Stomach (tissue), 9 donors: ENCODE measurements around the gene SFXN1. TPM values are rescaled to one million over a fixed set of nuclear protein-coding genes. Genes with fewer than 3 reads are reported as not detected.

ENCODE experiments used
- DNase-seq, 2 donors: peaks; one replicate each; pipeline versions ENCODE4 v3.0.0 to v3.0.0-alpha.2; 2013 to 2019
- H3K27ac ChIP-seq, 5 donors: fragments of 200-600 bp in 4 of 5; sonication (generic) in 4 of 5; one replicate each; pipeline ENCODE4 v1.5.1; 2013 to 2019; ENCODE audit warnings: mild to moderate bottlenecking in 1 of 5, moderate library complexity in 1 of 5
- H3K27me3 ChIP-seq, 3 donors: fragments of 200-600 bp; sonication (generic); one replicate each; pipeline ENCODE4 v1.5.1; 2017 to 2019; ENCODE audit warnings: mixed run types in 1 of 3
- H3K36me3 ChIP-seq, 4 donors: fragments of 200-600 bp; sonication (generic); 1 replicate in 3 of 4; 2 replicates in 1 of 4; pipeline ENCODE4 v1.5.1; 2016 to 2019
- H3K4me1 ChIP-seq, 4 donors: fragments of 200-600 bp; sonication (generic); one replicate each; pipeline ENCODE4 v1.5.1; 2016 to 2019
- H3K4me3 ChIP-seq, 4 donors: fragments of 200-600 bp; sonication (generic) in 3 of 4; one replicate each; pipeline ENCODE4 v1.5.1; 2016 to 2019; ENCODE audit warnings: mild to moderate bottlenecking in 1 of 4
- H3K9me3 ChIP-seq, 4 donors: fragments of 200-600 bp; sonication (generic); one replicate each; pipeline ENCODE4 v1.5.1; 2016 to 2019
- CTCF ChIP-seq, 7 experiments: fragments of 450-650 bp in 4 of 7; fragments of 200-600 bp in 3 of 7; sonication (generic) in 3 of 7; IDR thresholded peaks; one replicate each; pipeline ENCODE4 v1.5.1; 2016 to 2019; ENCODE audit warnings: antibody characterized with exemption in 7 of 7, control low read depth in 2 of 7, mild to moderate bottlenecking in 1 of 7
- EP300 ChIP-seq: sonication (generic); formaldehyde crosslinking; IDR thresholded peaks from one replicate; pipeline ENCODE4 v1.6.1; 2017; ENCODE audit warnings: antibody characterized with exemption
- POLR2A ChIP-seq, 4 donors: fragments of 450-650 bp; IDR thresholded peaks; one replicate each; pipeline ENCODE4 v1.6.1; 2016; ENCODE audit warnings: antibody characterized with exemption in 4 of 4, control low read depth in 2 of 4, mild to moderate bottlenecking in 1 of 4, moderate library complexity in 1 of 4
- POLR2AphosphoS5 ChIP-seq, 3 donors: sonication (generic); formaldehyde crosslinking; IDR thresholded peaks; one replicate each; pipeline ENCODE4 v1.6.1; 2016; ENCODE audit warnings: antibody characterized with exemption in 3 of 3
- WGBS, 5 donors: extraction: QIAGEN DNeasy Blood & Tissue Kit in 3 of 5; methylation state at CpG; one replicate each; pipeline versions ENCODE4 v1.1.5 to v1.1.7; 2013 to 2018; 5-methylcytosine and 5-hydroxymethylcytosine counted together
- intact Hi-C: fragments of 100-400 bp; cut with DNase I; formaldehyde crosslinking; loops from one replicate; pipeline ENCODE4 v1.15.1; 2023; ENCODE audit warnings: low total_unique reads
- polyA plus RNA-seq, 3 donors: library from polyadenylated mRNA; stranded (reverse); fragments of 200-250 nt; gene quantifications; one replicate each; pipeline ENCODE4 v1.2.3, GENCODE V29; 2013
- total RNA-seq, 5 donors: library from RNA; depleted of rRNA; stranded (reverse); fragments of >200 nt; gene quantifications; one replicate each; pipeline versions ENCODE4 v1.1.0 to v1.2.3, GENCODE V29; 2014 to 2016
- donor health status: healthy with polysubstance abuse.
- donor health status: Bipolar disorder and iron deficiency.
- donor health status: healthy.

The SFXN1 gene
- total and polyA plus RNA-seq, 8 donors = 8.3 to 33.6 (median 14.0) TPM

DNA sequence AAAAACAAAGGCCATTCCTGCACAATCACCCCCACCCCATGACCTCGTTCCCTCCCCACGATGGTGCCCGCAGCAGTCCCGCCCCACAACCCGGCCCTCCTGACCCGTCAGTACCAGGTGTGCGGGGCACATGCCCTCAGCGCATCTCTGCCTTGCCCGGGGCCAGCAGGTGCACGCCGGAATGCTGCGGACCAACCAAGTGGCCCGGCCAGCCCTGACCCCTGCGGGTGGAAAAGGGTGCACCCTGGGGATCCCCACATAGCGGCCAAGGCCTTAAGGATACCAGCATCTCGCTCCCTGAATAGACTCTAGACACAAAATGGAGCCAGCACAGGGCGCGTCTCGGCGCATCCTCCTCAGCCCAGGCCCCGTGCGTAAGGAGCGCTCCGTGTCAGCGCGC, 6.0 kb downstream of the SFXN1 start:
- no peak for TF ChIP-seq POLR2A (IDR thresholded peaks at IDR 0.05)
- TF ChIP-seq POLR2AphosphoS5 (IDR thresholded peaks at IDR 0.05) = no peak
- no peak for TF ChIP-seq CTCF (IDR thresholded peaks at IDR 0.05)
- TF ChIP-seq EP300 = no peak
- H3K27me3 ChIP-seq = no peaks in the 10 kb centered on the region
- no peaks in the 10 kb centered on the region for H3K9me3 ChIP-seq
- peaks cover 4 to 40% (median 22%) of the 10 kb centered on the region in 4 donors for H3K4me1 ChIP-seq
- intact Hi-C loops = no loop called here
- DNase-seq = no peak
- H3K36me3 ChIP-seq = peaks cover 7 to 36% (median 25%) of the 10 kb centered on the region in 4 donors
- no peak overlapping the region for H3K4me3 ChIP-seq
- no peak overlapping the region for H3K27ac ChIP-seq
- 98 to 99% (median 98%) methylated on average over 23 to 26 of the region's 26 CpGs for WGBS, 5 donors

GRCh38 chr5:175484829-175485228, 6.5 kb downstream of the SFXN1 start:
- Histone ChIP-seq H3K27me3 (no peaks in the 10 kb centered on the region), H3K36me3 (peaks cover 7 to 41% (median 25%) of the 10 kb centered on the region in 4 donors), H3K9me3 (no peaks in the 10 kb centered on the region), H3K4me3 (no peak overlapping the region), H3K27ac (no peak overlapping the region), H3K4me1 (peaks cover 0 to 35% (median 17%) of the 10 kb centered on the region in 4 donors)
- no peak for TF ChIP-seq CTCF (IDR thresholded peaks at IDR 0.05)
- WGBS, 5 donors = 83 to 90% (median 84%) methylated on average over 4 of the region's 4 CpGs
- DNase-seq = no peak
- intact Hi-C loops = no loop called here

GRCh38 chr5:175485631-175486030, 7.3 kb downstream of the SFXN1 start:
- DNase-seq = no peak
- H3K36me3 ChIP-seq = peaks cover 7 to 41% (median 25%) of the 10 kb centered on the region in 4 donors
- H3K9me3 ChIP-seq = no peaks in the 10 kb centered on the region
- H3K4me1 ChIP-seq = peaks cover 0 to 31% (median 9%) of the 10 kb centered on the region in 4 donors
- H3K4me3 ChIP-seq = no peak overlapping the region
- no peaks in the 10 kb centered on the region for H3K27me3 ChIP-seq
- TF ChIP-seq POLR2A (IDR thresholded peaks at IDR 0.05) = no peak
- no peak for TF ChIP-seq POLR2AphosphoS5 (IDR thresholded peaks at IDR 0.05)
- TF ChIP-seq CTCF (IDR thresholded peaks at IDR 0.05) = no peak
- H3K27ac ChIP-seq = no peak overlapping the region
- WGBS, 5 donors = 94 to 96% (median 94%) methylated on average over 6 of the region's 6 CpGs
- intact Hi-C loops = no loop called here

DNA sequence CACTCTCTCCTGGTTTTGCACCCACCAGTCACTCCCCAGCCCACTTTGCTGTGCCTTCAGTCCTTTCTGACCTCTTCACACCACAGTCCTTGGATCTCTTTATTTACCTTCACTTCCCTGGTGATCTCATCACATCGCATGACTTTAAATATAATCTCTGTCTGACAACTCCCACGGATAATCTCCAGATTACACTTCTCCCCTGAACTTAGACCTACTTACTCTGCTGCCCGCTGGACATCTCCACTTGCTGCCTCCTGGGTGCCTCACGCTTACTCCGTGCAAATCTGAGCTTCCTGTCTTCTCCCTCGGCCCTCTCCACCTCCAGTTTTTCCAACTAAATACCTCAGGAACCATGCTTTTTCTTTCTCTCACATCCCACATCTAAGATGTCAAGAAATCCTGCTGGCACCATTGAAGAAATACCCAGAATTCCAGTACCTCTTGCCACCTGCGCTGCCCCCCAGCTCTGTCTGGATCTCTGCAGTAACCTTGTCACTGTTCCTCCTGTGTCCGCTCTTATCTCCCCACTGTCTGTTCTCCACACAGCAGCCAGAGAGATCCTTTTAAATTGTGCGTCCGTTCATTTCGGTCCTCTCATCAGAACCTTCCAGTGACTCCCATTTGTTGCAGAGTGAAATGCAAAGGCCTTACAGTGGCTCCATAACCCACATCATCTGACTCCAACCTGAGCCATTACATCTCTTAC, 9.3 kb downstream of the SFXN1 start:
- H3K9me3 ChIP-seq = no peaks in the 10 kb centered on the region
- 87 to 91% (median 87%) methylated on average over 11 of the region's 11 CpGs for WGBS, 5 donors
- intact Hi-C loops = no loop called here
- peaks cover 0 to 14% (median 3%) of the 10 kb centered on the region in 4 donors for H3K4me1 ChIP-seq
- TF ChIP-seq CTCF (IDR thresholded peaks at IDR 0.05) = no peak
- no peak for TF ChIP-seq POLR2A (IDR thresholded peaks at IDR 0.05)
- no peak for TF ChIP-seq POLR2AphosphoS5 (IDR thresholded peaks at IDR 0.05)
- TF ChIP-seq EP300 = no peak
- H3K36me3 ChIP-seq = peaks cover 11 to 51% (median 40%) of the 10 kb centered on the region in 4 donors
- no peak overlapping the region for H3K27ac ChIP-seq
- H3K4me3 ChIP-seq = no peak overlapping the region
- no peaks in the 10 kb centered on the region for H3K27me3 ChIP-seq
- no peak for DNase-seq
